CD1c-positive myeloid dendritic cell (primary cell): Measurements from ENCODE around the gene KHNYN.
"Not testable (repeated sequence)": the region's sequence is repeated elsewhere in the genome, so short reads cannot be mapped to it uniquely, and the experiment has no call there.

Experiments
- DNase-seq: peaks from one replicate; pipeline ENCODE4 v3.0.0-alpha.2; 2016; ENCODE audit errors: extremely low spot score

KHNYN gene

DNA sequence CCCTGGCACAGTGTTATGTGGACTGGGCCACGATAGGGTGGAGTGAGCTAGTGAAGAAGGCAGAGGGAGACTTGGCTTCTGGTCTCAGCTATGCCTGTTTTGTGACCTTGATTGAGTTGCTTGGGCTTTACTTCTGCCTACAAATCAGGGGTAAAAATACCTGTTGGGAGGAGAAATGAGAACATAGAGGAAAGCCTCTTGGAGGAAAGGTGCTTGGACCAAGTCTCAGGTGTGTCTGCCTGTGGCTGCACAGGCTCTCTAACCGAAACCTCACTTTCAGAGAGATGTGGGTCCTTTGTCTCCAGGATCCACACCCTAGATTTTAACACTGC is 7.9 kb downstream of the KHNYN start:
- no peak for DNase-seq

- peak; percentile 67 for DNase-seq
Observed at GRCh38 chr14:24438223-24439097, 8.7 kb downstream of the KHNYN start.

DNA sequence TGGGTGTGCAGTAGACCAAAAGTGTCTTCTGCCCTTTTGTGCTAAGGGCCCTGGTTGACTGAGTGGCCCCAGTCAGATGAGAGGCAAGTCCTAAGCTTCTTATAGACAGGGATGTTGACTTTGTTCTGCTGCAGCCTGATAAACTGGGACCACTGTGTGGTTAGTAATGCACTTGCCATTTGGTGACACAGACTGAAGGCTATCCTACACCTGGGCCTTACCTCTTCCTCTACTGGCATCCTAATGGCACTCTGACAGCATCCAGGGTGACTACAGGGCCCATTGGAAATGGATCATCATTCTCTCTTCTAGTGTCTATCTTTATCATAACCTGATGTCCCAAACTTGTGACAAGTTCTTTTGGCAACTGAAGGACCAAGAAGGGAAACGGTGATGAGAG is 9.5 kb downstream of the KHNYN start:
- DNase-seq = no peak

- DNase-seq = no peak
Observed at GRCh38 chr14:24439830-24440605, 10.3 kb downstream of the KHNYN start.

DNA sequence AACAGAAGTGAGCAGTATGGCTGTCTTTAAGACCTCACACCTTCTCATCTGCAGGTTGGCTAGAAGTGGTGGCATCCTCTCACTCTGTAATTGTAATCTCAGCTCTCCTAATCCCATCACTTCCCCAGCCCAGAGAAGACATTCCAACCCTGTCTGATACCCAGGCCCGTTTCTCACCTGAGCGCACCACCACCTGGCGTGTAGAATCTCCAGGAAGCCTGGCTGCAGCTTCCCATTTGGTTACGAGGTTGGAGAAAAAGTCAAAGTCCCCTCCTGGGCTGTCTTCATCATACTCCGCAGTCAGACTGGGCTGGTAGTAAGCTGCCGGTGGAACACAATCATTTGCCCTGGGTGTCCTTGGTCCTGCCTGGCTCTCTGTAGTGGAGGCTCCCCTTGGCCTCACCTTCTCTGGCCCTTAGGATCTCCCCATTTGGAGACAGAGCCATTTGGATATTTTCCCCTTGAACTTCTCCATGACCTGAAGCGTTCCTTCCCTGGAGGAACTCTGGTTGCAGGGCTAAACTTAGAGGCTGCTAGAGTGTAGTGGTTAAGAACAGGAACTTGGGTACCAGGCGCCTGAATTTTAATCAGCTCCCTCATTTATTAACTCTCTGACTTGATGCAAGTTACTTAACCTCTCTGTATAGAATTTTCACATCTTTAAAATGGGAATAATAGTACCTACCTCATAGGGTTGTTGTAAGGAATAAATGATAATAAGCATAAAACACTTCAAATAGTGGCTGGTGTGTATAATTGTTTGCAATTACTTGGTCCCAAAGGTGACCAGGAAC is 11.0 kb downstream of the KHNYN start:
- no peak for DNase-seq

DNA sequence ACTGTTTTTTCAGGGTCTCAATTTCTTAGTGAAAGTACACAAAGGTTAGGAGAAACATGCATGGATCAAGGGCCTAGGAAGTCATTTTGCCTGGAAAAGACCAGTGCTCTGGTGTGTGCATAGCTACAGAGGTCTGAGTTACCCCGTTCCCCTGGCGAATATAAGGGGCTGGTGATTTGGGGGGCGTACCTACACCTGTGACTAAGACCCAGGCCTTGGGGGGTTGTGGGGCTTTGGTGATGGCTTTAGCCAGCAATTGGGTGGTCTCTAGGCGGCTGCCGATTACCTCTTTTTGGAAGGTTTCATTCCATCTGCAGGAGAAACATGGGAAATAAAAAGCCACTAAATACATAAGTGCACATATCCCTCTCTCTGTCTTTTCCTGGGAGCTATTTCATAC is 11.7 kb downstream of the KHNYN start:
- no peak for DNase-seq

GRCh38 chr14:24441904-24442239 is 12.1 kb downstream of the KHNYN start:
- no peak for DNase-seq

GRCh38 chr14:24442240-24443052 is 12.7 kb downstream of the KHNYN start, which contains the start of gene SDR39U1:
SDR39U1 (minus strand) TSS chr14:24442776; CDS start chr14:24442769, 7 bp downstream.
- peak; percentile 100 for DNase-seq

GRCh38 chr14:24443053-24443665 is 13.4 kb downstream of the KHNYN start:
- DNase-seq = no peak

DNA sequence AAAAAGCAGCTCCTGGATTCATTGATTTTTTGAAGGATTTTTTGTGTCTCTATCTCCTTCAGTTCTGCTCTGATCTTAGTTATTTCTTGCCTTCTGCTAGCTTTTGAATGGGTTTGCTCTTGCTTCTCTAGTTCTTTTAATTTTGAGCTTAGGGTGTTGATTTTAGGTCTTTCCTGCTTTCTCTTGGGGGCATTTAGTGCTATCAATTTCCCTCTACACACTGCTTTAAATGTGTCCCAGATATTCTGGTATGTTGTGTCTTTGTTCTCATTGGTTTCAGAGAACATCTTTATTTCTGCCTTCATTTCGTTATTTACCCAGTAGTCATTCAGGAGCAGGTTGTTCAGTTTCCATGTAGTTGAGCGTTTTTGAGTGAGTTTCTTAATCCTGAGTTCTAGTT is 21.1 kb downstream of the KHNYN start:
- DNase-seq = not testable (repeated sequence)

DNA sequence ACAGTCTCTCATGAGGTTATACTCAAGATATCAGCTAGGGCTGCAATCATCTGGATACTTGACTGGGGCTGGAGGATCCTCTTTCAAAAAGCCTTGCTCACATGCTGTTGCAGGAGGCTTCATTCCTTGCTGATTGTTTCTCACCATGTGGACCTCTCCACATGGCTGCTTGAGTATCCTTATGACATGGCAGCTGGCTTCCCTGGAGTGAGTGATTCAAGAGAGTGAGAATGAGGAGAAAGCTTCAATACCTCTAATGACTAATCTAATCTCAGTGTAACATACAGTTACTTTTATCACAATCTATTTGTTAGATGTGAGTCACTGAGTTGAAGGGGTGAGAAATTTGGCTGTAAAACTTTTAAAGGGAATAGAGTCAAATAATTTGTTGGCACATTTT is 27.2 kb downstream of the KHNYN start:
- no peak for DNase-seq

- no peak for DNase-seq
Observed at GRCh38 chr14:24458736-24459135, 29.0 kb downstream of the KHNYN start.

DNA sequence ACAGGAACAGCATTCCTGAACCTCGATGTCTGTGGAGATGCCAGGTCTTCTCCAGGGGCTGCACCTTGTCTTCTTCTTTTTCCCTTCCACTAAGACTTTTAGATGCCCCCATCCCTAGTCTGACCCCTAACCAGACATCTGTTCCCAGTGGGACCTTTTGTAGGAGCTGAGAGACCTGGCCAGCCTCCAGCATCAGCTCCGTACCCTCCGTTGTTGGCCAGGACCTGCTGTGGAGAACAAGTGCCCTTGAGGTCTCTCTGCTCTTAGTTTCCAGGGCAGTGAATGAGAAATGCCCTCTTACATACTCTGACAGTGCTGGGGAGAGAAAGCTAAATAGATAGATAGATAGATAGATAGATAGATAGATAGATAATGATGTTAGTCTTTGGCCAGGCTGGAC is 29.6 kb downstream of the KHNYN start:
- DNase-seq = no peak

- DNase-seq = no peak
Observed at GRCh38 chr14:24461336-24461735, 31.6 kb downstream of the KHNYN start.

DNA sequence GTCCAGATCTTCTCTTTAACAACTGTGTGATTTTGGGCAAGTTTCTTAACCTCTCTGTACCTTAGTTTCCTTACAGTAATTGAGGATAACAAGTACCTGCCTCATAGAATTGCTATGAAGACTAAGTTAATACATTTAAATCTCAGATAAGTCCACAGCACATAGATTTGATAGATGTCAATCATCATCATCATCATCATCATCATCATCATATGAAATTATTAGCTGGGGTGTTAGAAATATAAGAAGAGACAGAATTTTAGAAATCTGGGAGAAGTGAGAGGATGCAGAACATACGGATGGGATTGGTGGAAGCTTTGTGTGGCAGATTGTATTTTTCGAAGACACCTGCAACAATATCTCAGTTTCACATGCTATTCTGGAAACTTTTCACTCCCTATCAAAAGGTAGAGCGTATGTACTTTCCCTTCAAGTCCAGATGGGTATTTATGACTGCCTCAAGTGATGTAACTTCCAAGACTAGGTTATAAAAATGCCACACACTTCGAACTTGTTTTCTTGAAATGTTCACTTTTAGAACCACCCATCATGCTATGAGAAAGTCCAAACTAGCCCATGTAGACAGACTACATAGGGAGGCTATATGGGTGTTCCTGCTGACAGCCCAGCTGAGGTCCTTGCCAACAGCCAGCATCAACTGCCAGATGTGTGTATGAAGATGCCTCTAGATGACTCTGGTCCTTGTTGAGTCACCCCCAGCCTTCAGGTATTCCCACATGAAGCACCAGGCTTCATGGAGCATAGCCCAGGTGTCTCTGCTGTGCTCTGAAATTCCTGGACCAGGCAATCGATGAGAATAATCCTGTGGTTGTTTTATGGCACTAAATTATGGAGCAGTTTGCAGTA is 33.5 kb downstream of the KHNYN start:
- no peak for DNase-seq

DNA sequence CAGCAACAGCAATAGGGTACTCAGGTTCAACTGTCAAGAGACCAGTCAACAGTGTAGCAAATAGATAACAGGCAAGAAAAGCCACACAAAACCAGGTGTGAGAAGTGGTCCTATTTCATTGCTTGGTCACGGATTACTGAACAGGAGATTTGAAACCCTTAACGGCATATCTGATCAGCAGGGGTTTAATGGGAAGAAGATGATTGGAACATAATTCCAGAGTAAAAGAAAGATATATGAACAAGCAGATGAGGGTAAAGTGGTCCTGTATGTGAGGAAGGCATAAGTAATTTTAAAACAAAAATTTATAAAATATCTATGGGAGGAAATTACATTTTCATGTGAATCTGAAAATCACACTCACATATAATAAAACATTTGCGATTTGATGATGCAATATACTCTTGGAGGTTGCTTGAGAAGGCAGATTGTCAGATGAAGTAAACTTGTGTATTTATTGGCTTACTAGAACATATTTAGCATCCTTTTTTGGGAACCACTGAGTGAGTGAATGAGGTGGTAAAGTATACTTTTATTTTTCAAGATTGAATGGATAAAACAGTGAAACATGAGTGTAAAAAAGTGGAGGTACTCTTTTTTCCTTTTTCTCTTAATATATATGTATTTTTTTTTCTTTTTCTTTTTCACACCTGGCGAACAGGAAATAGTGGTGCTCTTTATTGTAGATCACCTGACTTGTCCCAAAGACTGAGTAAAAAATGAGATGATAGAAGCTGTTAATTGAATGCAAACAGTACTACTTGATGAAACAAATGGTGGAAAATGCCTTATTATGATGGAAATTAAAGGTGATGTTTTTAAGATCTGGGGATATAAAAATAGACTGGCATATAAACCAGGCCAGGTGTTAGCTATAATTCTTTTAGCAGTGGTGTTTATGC is 34.4 kb downstream of the KHNYN start:
- no peak for DNase-seq

DNA sequence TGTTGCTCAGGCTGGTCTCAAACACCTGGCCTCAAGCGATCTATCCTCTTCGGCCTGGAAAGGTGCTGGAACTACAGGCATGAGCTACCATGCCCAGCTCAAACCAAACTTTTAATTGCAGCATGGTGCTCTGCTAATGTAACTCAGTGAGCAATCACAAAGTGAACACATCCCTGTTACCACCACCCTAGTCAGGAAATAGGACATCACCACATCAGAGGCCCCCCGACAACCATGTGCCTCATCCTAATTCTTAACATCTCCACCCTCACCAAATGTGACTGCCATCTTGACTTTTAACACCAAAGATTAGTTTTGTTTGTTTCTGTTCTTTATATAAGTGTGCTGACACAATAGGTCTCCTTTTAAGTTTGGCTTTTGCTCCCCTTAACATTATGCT is 35.6 kb downstream of the KHNYN start:
- no peak for DNase-seq

DNA sequence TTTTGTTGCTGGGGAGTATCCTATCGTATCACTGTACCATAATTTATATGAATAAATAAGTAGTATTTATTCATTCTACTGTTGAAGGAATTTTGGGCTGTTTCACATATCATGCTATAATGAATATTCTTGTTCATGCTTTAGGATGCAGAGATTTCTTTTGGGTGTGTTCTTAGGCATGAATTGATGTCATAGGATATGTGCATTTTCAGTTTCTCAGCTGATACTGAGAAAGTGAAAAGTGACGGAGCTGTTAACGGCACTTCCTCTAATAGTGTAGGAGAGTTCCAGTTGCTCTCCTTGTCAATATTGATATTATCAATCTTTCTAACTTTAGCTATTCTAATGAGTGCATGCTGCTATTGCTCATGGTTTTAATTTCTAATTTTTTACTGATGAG is 36.1 kb downstream of the KHNYN start:
- no peak for DNase-seq

GRCh38 chr14:24470450-24470849 is 40.7 kb downstream of the KHNYN start:
- DNase-seq = not testable (repeated sequence)
